Fibroblast of skin of right quadriceps (primary cell): Measurements from ENCODE around the gene FARP1.
A peak's percentile ranks its signal among the peaks of the same experiment; 100 is the strongest.
"Not testable (repeated sequence)": the region's sequence is repeated elsewhere in the genome, so short reads cannot be mapped to it uniquely, and the experiment has no call there.

Experiments
- DNase-seq: peaks from one replicate; pipeline ENCODE4 v3.0.0-alpha.2; 2013

FARP1 gene

GRCh38 chr13:98207416-98207815 is 64.5 kb downstream of the FARP1 start:
- DNase-seq, result peak; percentile 46

- no peak for DNase-seq
Measured at GRCh38 chr13:98208606-98209005, 65.7 kb downstream of the FARP1 start.

GRCh38 chr13:98212763-98213162 is 69.9 kb downstream of the FARP1 start:
- DNase-seq, result no peak

- DNase-seq, result no peak
Measured at GRCh38 chr13:98213354-98213753, 70.5 kb downstream of the FARP1 start.

- DNase-seq, result peak; percentile 82
Measured at GRCh38 chr13:98214008-98214643, 71.2 kb downstream of the FARP1 start.

- no peak for DNase-seq
Measured at GRCh38 chr13:98214707-98215106, 71.8 kb downstream of the FARP1 start.

GRCh38 chr13:98215508-98215907 is 72.6 kb downstream of the FARP1 start:
- no peak for DNase-seq

- DNase-seq, result peak; percentile 90
Measured at GRCh38 chr13:98216135-98216565, 73.3 kb downstream of the FARP1 start.

- DNase-seq, result no peak
Measured at GRCh38 chr13:98216711-98217285, 73.9 kb downstream of the FARP1 start.

- no peak for DNase-seq
Measured at GRCh38 chr13:98217597-98217996, 74.7 kb downstream of the FARP1 start.

GRCh38 chr13:98219685-98220084 is 76.8 kb downstream of the FARP1 start:
- no peak for DNase-seq

GRCh38 chr13:98220271-98220791 is 77.4 kb downstream of the FARP1 start:
- no peak for DNase-seq

GRCh38 chr13:98221234-98221633 is 78.3 kb downstream of the FARP1 start:
- DNase-seq, result peak; percentile 71

- DNase-seq, result peak; percentile 76
Measured at GRCh38 chr13:98222081-98222554, 79.2 kb downstream of the FARP1 start.

- DNase-seq, result no peak
Measured at GRCh38 chr13:98222816-98223215, 79.9 kb downstream of the FARP1 start.

GRCh38 chr13:98223741-98224140 is 80.8 kb downstream of the FARP1 start:
- no peak for DNase-seq

- no peak for DNase-seq
Measured at GRCh38 chr13:98224557-98224956, 81.7 kb downstream of the FARP1 start.

GRCh38 chr13:98225036-98225940 is 82.4 kb downstream of the FARP1 start:
- no peak for DNase-seq

GRCh38 chr13:98226496-98226895 is 83.6 kb downstream of the FARP1 start:
- DNase-seq, result no peak

GRCh38 chr13:98228661-98229341 is 85.9 kb downstream of the FARP1 start:
- DNase-seq, result peak; percentile 58

- DNase-seq, result not testable (repeated sequence)
Measured at GRCh38 chr13:98230762-98231161, 87.9 kb downstream of the FARP1 start.

GRCh38 chr13:98232456-98232855 is 89.6 kb downstream of the FARP1 start:
- peak; percentile 78 for DNase-seq

GRCh38 chr13:98233127-98233526 is 90.2 kb downstream of the FARP1 start:
- no peak for DNase-seq
